Measurements from ENCODE around the gene OS9.
"Not testable (repeated sequence)": the region's sequence is repeated elsewhere in the genome, so short reads cannot be mapped to it uniquely, and the experiment has no call there.

The OS9 gene

GRCh38 chr12:57693659-57694458, at the start of gene OS9:
Gene OS9, plus strand, starts transcription at chr12:57694132. Its CDS starts 30 bp downstream, at chr12:57694162.
- peak; percentile 100 for DNase-seq

GRCh38 chr12:57645990-57646658, 47.8 kb upstream of the OS9 start:
- DNase-seq, result peak; percentile 47

GRCh38 chr12:57646659-57647049, 47.3 kb upstream of the OS9 start:
- not testable (repeated sequence) for DNase-seq

GRCh38 chr12:57654042-57654441, 39.9 kb upstream of the OS9 start:
- no peak for DNase-seq

GRCh38 chr12:57655541-57656240, 38.2 kb upstream of the OS9 start:
- no peak for DNase-seq

- DNase-seq, result not testable (repeated sequence)
Measured at GRCh38 chr12:57656408-57656807, 37.5 kb upstream of the OS9 start.

GRCh38 chr12:57657744-57658143, 36.2 kb upstream of the OS9 start:
- DNase-seq, result peak; percentile 11

- no peak for DNase-seq
Measured at GRCh38 chr12:57658890-57659289, 35.0 kb upstream of the OS9 start.

- DNase-seq, result no peak
Measured at GRCh38 chr12:57661376-57661775, 32.6 kb upstream of the OS9 start.

GRCh38 chr12:57665066-57665820, 28.7 kb upstream of the OS9 start:
- not testable (repeated sequence) for DNase-seq

GRCh38 chr12:57666897-57667296, 27.0 kb upstream of the OS9 start:
- no peak for DNase-seq

- not testable (repeated sequence) for DNase-seq
Measured at GRCh38 chr12:57669691-57670090, 24.2 kb upstream of the OS9 start.

- not testable (repeated sequence) for DNase-seq
Measured at GRCh38 chr12:57671811-57672210, 22.1 kb upstream of the OS9 start.

GRCh38 chr12:57672801-57673200, 21.1 kb upstream of the OS9 start:
- no peak for DNase-seq

GRCh38 chr12:57674691-57675090, 19.2 kb upstream of the OS9 start:
- DNase-seq, result no peak

- DNase-seq, result not testable (repeated sequence)
Measured at GRCh38 chr12:57677947-57678346, 16.0 kb upstream of the OS9 start.

GRCh38 chr12:57679697-57680096, 14.2 kb upstream of the OS9 start:
- DNase-seq, result no peak

GRCh38 chr12:57687862-57688261, 6.1 kb upstream of the OS9 start:
- DNase-seq, result no peak

GRCh38 chr12:57688931-57689330, 5.0 kb upstream of the OS9 start:
- DNase-seq, result no peak

GRCh38 chr12:57692500-57692899, 1.4 kb upstream of the OS9 start:
- no peak for DNase-seq

GRCh38 chr12:57693317-57693658, 644 bp upstream of the OS9 start:
- no peak for DNase-seq

- DNase-seq, result peak; percentile 53
Measured at GRCh38 chr12:57694459-57695019, 607 bp downstream of the OS9 start.
